Retina (tissue), 1 donor: ENCODE results near the gene LSP1.
"Not testable (repeated sequence)": the region's sequence is repeated elsewhere in the genome, so short reads cannot be mapped to it uniquely, and the experiment has no call there.

Experiments
- DNase-seq: peaks from one replicate; pipeline ENCODE4 v3.0.0-alpha.2; 2016

LSP1 gene

GRCh38 chr11:1852877-1853276 is at the start of gene LSP1:
TSS of gene LSP1 (plus strand) at chr11:1853084. CDS start at chr11:1853145, 61 bp downstream.
- no peak for DNase-seq

- DNase-seq, result no peak
These were observed 49.6 kb upstream of the LSP1 start for GRCh38 chr11:1803246-1803645.

GRCh38 chr11:1803835-1804519 is 48.9 kb upstream of the LSP1 start:
- DNase-seq, result not testable (repeated sequence)

GRCh38 chr11:1805525-1805924 is 47.4 kb upstream of the LSP1 start:
- DNase-seq, result no peak

GRCh38 chr11:1807264-1807995 is 45.5 kb upstream of the LSP1 start:
- DNase-seq, result no peak

GRCh38 chr11:1810761-1811160 is 42.1 kb upstream of the LSP1 start:
- no peak for DNase-seq

GRCh38 chr11:1812274-1812673 is 40.6 kb upstream of the LSP1 start:
- no peak for DNase-seq

- DNase-seq, result no peak
These were observed 40.1 kb upstream of the LSP1 start for GRCh38 chr11:1812801-1813200.

GRCh38 chr11:1813356-1813755 is 39.5 kb upstream of the LSP1 start:
- not testable (repeated sequence) for DNase-seq

GRCh38 chr11:1814691-1815090 is 38.2 kb upstream of the LSP1 start:
- DNase-seq, result no peak

GRCh38 chr11:1815311-1815710 is 37.6 kb upstream of the LSP1 start:
- no peak for DNase-seq

- no peak for DNase-seq
These were observed 37.1 kb upstream of the LSP1 start for GRCh38 chr11:1815751-1816150.

- no peak for DNase-seq
These were observed 35.9 kb upstream of the LSP1 start for GRCh38 chr11:1817000-1817399.

- no peak for DNase-seq
These were observed 35.4 kb upstream of the LSP1 start for GRCh38 chr11:1817511-1817910.

- DNase-seq, result no peak
These were observed 33.8 kb upstream of the LSP1 start for GRCh38 chr11:1819074-1819473.

- DNase-seq, result no peak
These were observed 32.2 kb upstream of the LSP1 start for GRCh38 chr11:1820463-1821325.

GRCh38 chr11:1821562-1821961 is 31.3 kb upstream of the LSP1 start:
- DNase-seq, result no peak

- no peak for DNase-seq
These were observed 30.1 kb upstream of the LSP1 start for GRCh38 chr11:1822648-1823375.

- DNase-seq, result no peak
These were observed 29.3 kb upstream of the LSP1 start for GRCh38 chr11:1823376-1824220.

- no peak for DNase-seq
These were observed 28.5 kb upstream of the LSP1 start for GRCh38 chr11:1824221-1825038.
